H9 (cell line): ENCODE measurements around the gene HYI. TPM values are rescaled to one million over a fixed set of nuclear protein-coding genes. Genes with fewer than 3 reads are reported as not detected.

Source experiments
- DNase-seq: peaks from one replicate; pipeline ENCODE4 v3.0.0-alpha.2; 2017
- H2AFZ ChIP-seq: one replicate; pipeline ENCODE4 v1.6.1; 2013; ENCODE audit warnings: mild to moderate bottlenecking, low read length, control low read depth, moderate library complexity
- H2AK5ac ChIP-seq: 2 replicates; pipeline ENCODE4 v1.6.1; 2013; ENCODE audit warnings: low read length, control low read depth, mixed read lengths; ENCODE audit not compliant: insufficient read length
- H2BK120ac ChIP-seq: one replicate; pipeline ENCODE4 v1.6.1; 2013; ENCODE audit warnings: low read depth, mild to moderate bottlenecking, low read length, control low read depth, inconsistent platforms; ENCODE audit not compliant: poor library complexity, severe bottlenecking
- H2BK12ac ChIP-seq: 2 replicates; pipeline ENCODE4 v1.6.1; 2013; ENCODE audit warnings: low read length, control low read depth, mixed read lengths, low read depth; ENCODE audit not compliant: insufficient read length
- H2BK15ac ChIP-seq: 2 replicates; pipeline ENCODE4 v1.6.1; 2013; ENCODE audit warnings: low read depth, low read length, control low read depth
- H2BK20ac ChIP-seq: one replicate; pipeline ENCODE4 v1.6.1; 2013; ENCODE audit warnings: low read depth, mild to moderate bottlenecking, low read length, control low read depth, inconsistent platforms; ENCODE audit not compliant: poor library complexity, severe bottlenecking
- H2BK5ac ChIP-seq: 2 replicates; pipeline ENCODE4 v1.6.1; 2013; ENCODE audit warnings: low read length, control low read depth, mixed read lengths; ENCODE audit not compliant: insufficient read length
- H3K14ac ChIP-seq: 2 replicates; pipeline ENCODE4 v1.6.1; 2013; ENCODE audit warnings: low read length, control low read depth; ENCODE audit not compliant: insufficient read depth
- H3K18ac ChIP-seq: 2 replicates; pipeline ENCODE4 v1.6.1; 2013; ENCODE audit warnings: low read depth, mild to moderate bottlenecking, mixed read lengths, low read length, control low read depth; ENCODE audit not compliant: insufficient read length
- H3K23ac ChIP-seq: 2 replicates; pipeline ENCODE4 v1.6.1; 2013; ENCODE audit warnings: low read length, control low read depth, mixed read lengths, low read depth; ENCODE audit not compliant: insufficient read length
- H3K23me2 ChIP-seq: 2 replicates; pipeline ENCODE4 v1.6.1; 2013; ENCODE audit warnings: low read depth, mild to moderate bottlenecking, mixed read lengths, low read length, control low read depth; ENCODE audit not compliant: insufficient read length, poor library complexity, severe bottlenecking
- H3K27ac ChIP-seq: 2 replicates; pipeline ENCODE4 v1.5.1; 2013; ENCODE audit warnings: low read length, control low read depth, mixed read lengths, low read depth; ENCODE audit not compliant: insufficient read length
- H3K27me3 ChIP-seq: 2 replicates; pipeline ENCODE4 v1.6.1; 2013; ENCODE audit warnings: low read length, control low read depth, inconsistent platforms; ENCODE audit not compliant: insufficient read depth
- H3K4ac ChIP-seq: 2 replicates; pipeline ENCODE4 v1.6.1; 2013; ENCODE audit warnings: low read depth, mild to moderate bottlenecking, control low read depth, inconsistent platforms, low read length, moderate library complexity
- H3K4me1 ChIP-seq: 2 replicates; pipeline ENCODE4 v1.6.1; 2013; ENCODE audit warnings: low read length, control low read depth, inconsistent platforms; ENCODE audit not compliant: insufficient read depth
- H3K4me2 ChIP-seq: 2 replicates; pipeline ENCODE4 v1.6.1; 2013; ENCODE audit warnings: low read length, control low read depth, mixed read lengths; ENCODE audit not compliant: insufficient read length, insufficient read depth
- H3K56ac ChIP-seq: 2 replicates; pipeline ENCODE4 v1.6.1; 2013; ENCODE audit warnings: low read depth, mild to moderate bottlenecking, mixed read lengths, low read length, control low read depth; ENCODE audit not compliant: insufficient read length
- H3K79me1 ChIP-seq: 2 replicates; pipeline ENCODE4 v1.6.1; 2013; ENCODE audit warnings: low read depth, mild to moderate bottlenecking, moderate library complexity, low read length, control low read depth, inconsistent platforms; ENCODE audit not compliant: insufficient read depth, poor library complexity, severe bottlenecking
- H3K79me2 ChIP-seq: 2 replicates; pipeline ENCODE4 v1.6.1; 2013; ENCODE audit warnings: low read length, control low read depth, inconsistent platforms; ENCODE audit not compliant: insufficient read depth
- H3K9ac ChIP-seq: 2 replicates; pipeline ENCODE4 v1.6.1; 2013; ENCODE audit warnings: low read length, control low read depth, mixed read lengths; ENCODE audit not compliant: insufficient read length; ENCODE audit errors: extremely low read depth
- H3K9me3 ChIP-seq: one replicate; pipeline ENCODE4 v1.6.1; 2013; ENCODE audit warnings: low read depth, low read length, inconsistent platforms; ENCODE audit not compliant: control insufficient read depth
- H3T11ph ChIP-seq: one replicate; pipeline ENCODE4 v1.6.1; 2013; ENCODE audit warnings: mild to moderate bottlenecking, low read length, control low read depth, inconsistent platforms
- H4K20me1 ChIP-seq: one replicate; pipeline ENCODE4 v1.6.1; 2013; ENCODE audit not compliant: control insufficient read depth, insufficient read length, insufficient read depth
- H4K5ac ChIP-seq: 2 replicates; pipeline ENCODE4 v1.6.1; 2013; ENCODE audit warnings: low read depth, mild to moderate bottlenecking, mixed read lengths, low read length, control low read depth; ENCODE audit not compliant: insufficient read length
- H4K8ac ChIP-seq: replicated peaks from 2 replicates; pipeline ENCODE4 v1.6.1; 2013; ENCODE audit warnings: low read length, control low read depth, mixed read lengths, low read depth; ENCODE audit not compliant: insufficient read length
- H4K91ac ChIP-seq: 2 replicates; pipeline ENCODE4 v1.6.1; 2013; ENCODE audit warnings: low read depth, mild to moderate bottlenecking, moderate library complexity, mixed read lengths, low read length, control low read depth; ENCODE audit not compliant: insufficient read length
- H3K27ac Mint-ChIP-seq, 3 experiments: 2 replicates in 2 of 3; 3 replicates in 1 of 3; pipeline ENCODE4 v1.8.0; 2020 to 2021; ENCODE audit warnings: mixed read lengths in 3 of 3, mild to moderate bottlenecking in 1 of 3, moderate library complexity in 1 of 3
- H3K27me3 Mint-ChIP-seq: 2 replicates; pipeline ENCODE4 v1.8.0; 2021; ENCODE audit warnings: low read depth, mild to moderate bottlenecking, moderate library complexity, mixed read lengths
- H3K36me3 Mint-ChIP-seq, 3 experiments: 2 replicates in 2 of 3; 3 replicates in 1 of 3; pipeline ENCODE4 v1.8.0; 2020 to 2021; ENCODE audit warnings: low read depth in 3 of 3, mixed read lengths in 3 of 3; ENCODE audit not compliant: insufficient read depth in 1 of 3
- H3K4me1 Mint-ChIP-seq, 2 experiments: 2 replicates each; pipeline ENCODE4 v1.8.0; 2020; ENCODE audit warnings: mixed read lengths in 2 of 2
- H3K4me3 Mint-ChIP-seq, 2 experiments: 2 replicates in 1 of 2; 3 replicates in 1 of 2; pipeline ENCODE4 v1.8.0; 2020 to 2021; ENCODE audit warnings: mild to moderate bottlenecking in 2 of 2, mixed read lengths in 2 of 2, moderate library complexity in 1 of 2
- H3K9me3 Mint-ChIP-seq, 2 experiments: 2 replicates in 1 of 2; 3 replicates in 1 of 2; pipeline ENCODE4 v1.8.0; 2020; ENCODE audit warnings: mild to moderate bottlenecking in 2 of 2, mixed read lengths in 2 of 2, moderate library complexity in 1 of 2
- CTCF ChIP-seq: fragments of 200-600 bp; sonication (generic); conservative IDR thresholded peaks from 3 replicates; pipeline ENCODE4 v1.8.0; 2021; ENCODE audit warnings: antibody characterized with exemption, mild to moderate bottlenecking
- WGBS: extraction: QIAGEN DNeasy Blood & Tissue Kit; methylation state at CpG from one replicate; pipeline ENCODE4 v1.1.7; 2013; ENCODE audit warnings: missing lambda C conversion rate, low lambda C conversion rate, mixed read lengths; ENCODE audit not compliant: insufficient read length; ENCODE audit errors: extremely low coverage; 5-methylcytosine and 5-hydroxymethylcytosine counted together
- total RNA-seq: library from RNA; stranded (reverse); gene quantifications from 2 replicates; pipeline ENCODE4 v1.2.1, GENCODE V29; 2021

Gene HYI
- total RNA-seq, 1 experiment from 2014 or later, result 16.1 TPM

- H4K5ac ChIP-seq, result no peak overlapping the region
- no peak overlapping the region for H2AFZ ChIP-seq
- no peak overlapping the region for H2BK5ac ChIP-seq
- no peaks in the 10 kb centered on the region for H4K20me1 ChIP-seq
- no peak overlapping the region for H3K18ac ChIP-seq
- H2BK12ac ChIP-seq, result no peak overlapping the region
- H2AK5ac ChIP-seq, result no peak overlapping the region
- H3K4me1 Mint-ChIP-seq, result no peaks in the 10 kb centered on the region
- no peak overlapping the region for H3K4me2 ChIP-seq
- peak overlapping the region in 1 of 3 experiments; percentile 2; a peak in 1 of 7 replicates for H3K27ac Mint-ChIP-seq
- H2BK120ac ChIP-seq, result no peak overlapping the region
- TF ChIP-seq CTCF, result no peak
- no peak overlapping the region for H4K91ac ChIP-seq
- WGBS, result no CpG with 5 or more reads among the region's 14 CpGs
- no peak overlapping the region for H3K23ac ChIP-seq
- H3K4me1 ChIP-seq, result no peaks in the 10 kb centered on the region
- no peak for DNase-seq
- H3K36me3 Mint-ChIP-seq, result peaks cover 14 to 50% (median 42%) of the 10 kb centered on the region in 3 experiments; a peak in 6 of 7 replicates
- H3K79me2 ChIP-seq, result no peaks in the 10 kb centered on the region
- H3K9me3 ChIP-seq, result no peaks in the 10 kb centered on the region
- H3K56ac ChIP-seq, result no peak overlapping the region
- no peaks in the 10 kb centered on the region for H3K9me3 Mint-ChIP-seq
- H3K23me2 ChIP-seq, result no peaks in the 10 kb centered on the region
- no peak overlapping the region for H2BK20ac ChIP-seq
- no peak overlapping the region for H3K4me3 Mint-ChIP-seq
- H3K27ac ChIP-seq, result no peak overlapping the region
- H3K27me3 Mint-ChIP-seq, result no peaks in the 10 kb centered on the region
- no peak overlapping the region for H4K8ac ChIP-seq
- H3K4ac ChIP-seq, result no peak overlapping the region
- H3K27me3 ChIP-seq, result no peaks in the 10 kb centered on the region
- H2BK15ac ChIP-seq, result no peak overlapping the region
- no peak overlapping the region for H3T11ph ChIP-seq
- no peaks in the 10 kb centered on the region for H3K79me1 ChIP-seq
- no peak overlapping the region for H3K14ac ChIP-seq
- no peak overlapping the region for H3K9ac ChIP-seq
These were observed 18.3 kb downstream of the HYI start for GRCh38 chr1:43435146-43436145.
